ENCODE results near the gene SHOX.

GRCh38 chrX:646228-646495, 15.6 kb downstream of the SHOX start:
- no peak for TF ChIP-seq CTCF (IDR thresholded peaks at IDR 0.05)
- no peak for TF ChIP-seq POLR2A (IDR thresholded peaks at IDR 0.05)

Data from body of pancreas (tissue), 4 donors.